HL-60 (cell line): ENCODE data around the gene ZCCHC2.

Source experiments
- DNase-seq, 2 experiments: peaks; one replicate each; pipeline ENCODE4 v3.0.0-alpha.2; 2010 to 2020; ENCODE audit warnings: low read depth in 1 of 2, low spot score in 1 of 2
- H3K27ac ChIP-seq: fragments of 250-450 bp; sonication (Bioruptor Pico); replicated peaks from 2 replicates; pipeline ENCODE4 v1.5.1; 2020; ENCODE audit warnings: mild to moderate bottlenecking, moderate library complexity
- H3K27me3 ChIP-seq: fragments of 250-450 bp; sonication (Bioruptor Pico); 2 replicates; pipeline ENCODE4 v1.5.1; 2021; ENCODE audit warnings: mild to moderate bottlenecking, moderate library complexity; ENCODE audit not compliant: insufficient read depth, poor library complexity, severe bottlenecking
- H3K4me3 ChIP-seq: replicated peaks from 2 replicates; pipeline ENCODE4 v1.5.1; 2011; ENCODE audit warnings: mild to moderate bottlenecking, control low read depth, low read length; ENCODE audit not compliant: insufficient read depth
- CTCF ChIP-seq: IDR thresholded peaks from one replicate; pipeline ENCODE4 v1.5.1; 2011; ENCODE audit warnings: low read length, control low read depth, inconsistent platforms; ENCODE audit not compliant: insufficient read depth
- GABPA ChIP-seq: IDR thresholded peaks from 2 replicates; pipeline ENCODE4 v1.6.1; 2012; ENCODE audit warnings: low read depth
- POLR2AphosphoS5 ChIP-seq: IDR thresholded peaks from 2 replicates; pipeline ENCODE4 v1.6.1; 2012; ENCODE audit warnings: low read depth
- SPI1 ChIP-seq: IDR thresholded peaks from 2 replicates; pipeline ENCODE4 v1.6.1; 2012; ENCODE audit warnings: low read depth, mild to moderate bottlenecking, borderline replicate concordance
- TF ChIP-seq, protein P1 (sequence below): IDR thresholded peaks from 2 replicates; pipeline ENCODE4 v1.6.1; 2012; ENCODE audit warnings: low read depth; ENCODE audit not compliant: insufficient replicate concordance

ZCCHC2 gene

GRCh38 chr18:62585274-62586150, 62.7 kb downstream of the ZCCHC2 start:
- Histone ChIP-seq H3K4me3 (no peak overlapping the region), H3K27me3 (peaks cover 1% of the 10 kb centered on the region), H3K27ac (no peak overlapping the region)
- DNase-seq = no peak
- TF ChIP-seq POLR2AphosphoS5 = no peak
- TF ChIP-seq GABPA = no peak
- TF ChIP-seq CTCF = no peak
- TF ChIP-seq SPI1 = no peak
- TF ChIP-seq, protein P1, sequence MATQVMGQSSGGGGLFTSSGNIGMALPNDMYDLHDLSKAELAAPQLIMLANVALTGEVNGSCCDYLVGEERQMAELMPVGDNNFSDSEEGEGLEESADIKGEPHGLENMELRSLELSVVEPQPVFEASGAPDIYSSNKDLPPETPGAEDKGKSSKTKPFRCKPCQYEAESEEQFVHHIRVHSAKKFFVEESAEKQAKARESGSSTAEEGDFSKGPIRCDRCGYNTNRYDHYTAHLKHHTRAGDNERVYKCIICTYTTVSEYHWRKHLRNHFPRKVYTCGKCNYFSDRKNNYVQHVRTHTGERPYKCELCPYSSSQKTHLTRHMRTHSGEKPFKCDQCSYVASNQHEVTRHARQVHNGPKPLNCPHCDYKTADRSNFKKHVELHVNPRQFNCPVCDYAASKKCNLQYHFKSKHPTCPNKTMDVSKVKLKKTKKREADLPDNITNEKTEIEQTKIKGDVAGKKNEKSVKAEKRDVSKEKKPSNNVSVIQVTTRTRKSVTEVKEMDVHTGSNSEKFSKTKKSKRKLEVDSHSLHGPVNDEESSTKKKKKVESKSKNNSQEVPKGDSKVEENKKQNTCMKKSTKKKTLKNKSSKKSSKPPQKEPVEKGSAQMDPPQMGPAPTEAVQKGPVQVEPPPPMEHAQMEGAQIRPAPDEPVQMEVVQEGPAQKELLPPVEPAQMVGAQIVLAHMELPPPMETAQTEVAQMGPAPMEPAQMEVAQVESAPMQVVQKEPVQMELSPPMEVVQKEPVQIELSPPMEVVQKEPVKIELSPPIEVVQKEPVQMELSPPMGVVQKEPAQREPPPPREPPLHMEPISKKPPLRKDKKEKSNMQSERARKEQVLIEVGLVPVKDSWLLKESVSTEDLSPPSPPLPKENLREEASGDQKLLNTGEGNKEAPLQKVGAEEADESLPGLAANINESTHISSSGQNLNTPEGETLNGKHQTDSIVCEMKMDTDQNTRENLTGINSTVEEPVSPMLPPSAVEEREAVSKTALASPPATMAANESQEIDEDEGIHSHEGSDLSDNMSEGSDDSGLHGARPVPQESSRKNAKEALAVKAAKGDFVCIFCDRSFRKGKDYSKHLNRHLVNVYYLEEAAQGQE = no peak

- DNase-seq = peak; percentile 49 to 77
- H3K27me3 ChIP-seq = peaks cover 3% of the 10 kb centered on the region
- no peak overlapping the region for H3K27ac ChIP-seq
- H3K4me3 ChIP-seq = no peak overlapping the region
- TF ChIP-seq POLR2AphosphoS5 = no peak
- peak; percentile 88 for TF ChIP-seq CTCF
These were observed 63.4 kb downstream of the ZCCHC2 start for GRCh38 chr18:62586151-62586774.

DNA sequence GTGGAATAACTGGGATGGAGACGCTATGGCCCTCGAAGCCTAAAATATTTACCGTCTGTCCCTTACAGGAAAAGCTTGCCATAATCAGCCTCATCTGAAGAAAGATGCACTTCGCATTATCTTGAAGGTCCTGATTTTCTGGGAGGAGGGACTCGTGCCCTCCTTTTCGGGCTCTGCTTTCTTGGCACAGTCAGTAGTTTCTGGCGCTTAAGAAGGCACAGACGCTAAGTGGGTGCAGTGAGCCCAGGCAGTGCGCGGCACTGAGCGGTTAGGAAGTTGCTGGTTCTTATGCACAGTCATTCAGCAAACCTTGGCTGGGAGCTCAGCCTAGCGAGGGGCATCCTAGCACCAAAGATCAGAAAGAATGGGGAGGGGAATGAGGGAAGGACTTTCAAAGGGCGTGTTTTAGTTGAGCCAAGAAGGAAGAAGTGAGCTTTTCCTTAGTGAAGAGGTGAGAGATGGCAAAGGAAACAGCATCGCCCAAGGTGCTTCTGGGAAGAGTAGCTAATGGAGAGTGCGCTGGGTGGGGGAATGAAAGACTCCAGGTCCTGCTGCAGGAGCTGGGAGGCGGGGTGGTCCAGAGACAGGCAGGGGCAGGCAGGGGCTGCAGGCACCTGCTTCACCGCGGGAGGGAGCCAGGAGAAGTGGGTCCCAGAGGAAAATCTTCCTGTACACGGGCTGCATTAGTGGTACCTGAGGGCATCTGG, 64.1 kb downstream of the ZCCHC2 start:
- TF ChIP-seq, protein P1 = no peak
- TF ChIP-seq GABPA = no peak
- no peak for TF ChIP-seq SPI1
- no peak for TF ChIP-seq POLR2AphosphoS5
- no peak for TF ChIP-seq CTCF
- no peak for DNase-seq

More for the DNA sequence above, 64.1 kb downstream of the ZCCHC2 start:
- H3K4me3 ChIP-seq = no peak overlapping the region
- no peak overlapping the region for H3K27ac ChIP-seq
- peaks cover 3% of the 10 kb centered on the region for H3K27me3 ChIP-seq
